GM12873 (cell line): Measurements from ENCODE around the gene NAV2.

Experiments used
- CTCF ChIP-seq: IDR thresholded peaks from 2 replicates; pipeline ENCODE4 v1.5.1; 2012; ENCODE audit warnings: low read depth, mild to moderate bottlenecking, moderate library complexity, low read length, control low read depth; ENCODE audit not compliant: insufficient read depth; ENCODE audit errors: missing control alignments

Gene NAV2

GRCh38 chr11:19737575-19737974, 24.9 kb downstream of the NAV2 start:
- TF ChIP-seq CTCF, result no peak

- no peak for TF ChIP-seq CTCF
Measured at GRCh38 chr11:19738124-19738523, 25.5 kb downstream of the NAV2 start.

GRCh38 chr11:19739872-19740271, 27.2 kb downstream of the NAV2 start:
- TF ChIP-seq CTCF, result no peak

GRCh38 chr11:19740586-19740985, 27.9 kb downstream of the NAV2 start:
- no peak for TF ChIP-seq CTCF

GRCh38 chr11:19742588-19743292, 30.1 kb downstream of the NAV2 start:
- TF ChIP-seq CTCF, result peak; percentile 86

GRCh38 chr11:19743622-19744021, 31.0 kb downstream of the NAV2 start:
- TF ChIP-seq CTCF, result no peak

GRCh38 chr11:19744130-19744529, 31.5 kb downstream of the NAV2 start:
- no peak for TF ChIP-seq CTCF

- no peak for TF ChIP-seq CTCF
Measured at GRCh38 chr11:19746086-19746485, 33.4 kb downstream of the NAV2 start.
